CD4-positive, alpha-beta T cell treated with Interleukin-1 beta for 1 hour (primary cell): Measurements from ENCODE around the gene GPD1.

Experiments used
- DNase-seq, 2 donors: peaks; one replicate each; pipeline ENCODE4 v3.0.0-alpha.2; 2020 to 2022

GPD1 gene

GRCh38 chr12:50102646-50103309 is 1.0 kb upstream of the GPD1 start:
- DNase-seq: no peak

- no peak for DNase-seq
Observed at GRCh38 chr12:50103351-50103750, 457 bp upstream of the GPD1 start.

- DNase-seq: no peak
Observed at GRCh38 chr12:50104417-50105366, 884 bp downstream of the GPD1 start.

- DNase-seq: no peak
Observed at GRCh38 chr12:50105913-50106450, 2.2 kb downstream of the GPD1 start.

GRCh38 chr12:50106907-50107306 is 3.1 kb downstream of the GPD1 start:
- no peak for DNase-seq

GRCh38 chr12:50107416-50108268 is 3.8 kb downstream of the GPD1 start:
- DNase-seq: no peak

GRCh38 chr12:50109319-50109718 is 5.5 kb downstream of the GPD1 start:
- DNase-seq: no peak

GRCh38 chr12:50110127-50110761 is 6.4 kb downstream of the GPD1 start:
- no peak for DNase-seq

- DNase-seq: peak in 1 of 2 donors; percentile 22
Observed at GRCh38 chr12:50110762-50111351, 7.0 kb downstream of the GPD1 start.

GRCh38 chr12:50111395-50111692 is 7.5 kb downstream of the GPD1 start:
- no peak for DNase-seq

- DNase-seq: peak; percentile 100
Observed at GRCh38 chr12:50111693-50112455, 8.1 kb downstream of the GPD1 start, which contains the start of gene COX14. Gene COX14, plus strand, starts transcription at chr12:50112236. Its CDS starts 7,808 bp downstream, at chr12:50120044.

GRCh38 chr12:50112456-50113218 is 8.8 kb downstream of the GPD1 start:
- DNase-seq: no peak

- no peak for DNase-seq
Observed at GRCh38 chr12:50117057-50117622, 13.3 kb downstream of the GPD1 start.

- no peak for DNase-seq
Observed at GRCh38 chr12:50119387-50119786, 15.6 kb downstream of the GPD1 start.

GRCh38 chr12:50120521-50120920 is 16.7 kb downstream of the GPD1 start:
- no peak for DNase-seq

GRCh38 chr12:50120953-50121352 is 17.1 kb downstream of the GPD1 start:
- DNase-seq: no peak

- DNase-seq: no peak
Observed at GRCh38 chr12:50121641-50122040, 17.8 kb downstream of the GPD1 start.

- no peak for DNase-seq
Observed at GRCh38 chr12:50123203-50123602, 19.4 kb downstream of the GPD1 start.

- DNase-seq: no peak
Observed at GRCh38 chr12:50127546-50127945, 23.7 kb downstream of the GPD1 start.

GRCh38 chr12:50129290-50129689 is 25.5 kb downstream of the GPD1 start:
- no peak for DNase-seq
